ENCODE data around the gene PPFIBP1.
"Not testable (repeated sequence)": the region's sequence is repeated elsewhere in the genome, so short reads cannot be mapped to it uniquely, and the experiment has no call there.

Gene PPFIBP1

DNA sequence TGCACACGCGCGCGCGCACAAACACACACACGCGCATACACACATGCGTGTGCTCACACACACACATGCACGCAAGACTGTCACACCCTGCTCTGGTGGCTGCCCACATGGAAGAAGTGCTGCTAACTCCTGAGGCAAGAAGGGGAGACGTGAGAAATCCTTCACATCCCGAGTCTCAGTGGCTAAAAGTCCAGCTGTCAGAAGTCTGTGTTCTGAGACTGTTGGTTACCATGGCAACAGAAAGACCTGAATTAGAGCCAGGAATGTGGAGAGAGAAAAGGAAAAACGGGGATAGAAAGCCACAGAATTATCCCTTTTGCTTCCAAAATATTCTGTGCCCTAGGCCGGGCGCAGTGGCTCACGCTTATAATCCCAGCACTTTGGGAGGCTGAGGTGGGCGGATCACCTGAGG, 71.2 kb downstream of the PPFIBP1 start:
- peak; percentile 79 for DNase-seq (ENCODE audit: extremely low read depth, low read depth)

DNA sequence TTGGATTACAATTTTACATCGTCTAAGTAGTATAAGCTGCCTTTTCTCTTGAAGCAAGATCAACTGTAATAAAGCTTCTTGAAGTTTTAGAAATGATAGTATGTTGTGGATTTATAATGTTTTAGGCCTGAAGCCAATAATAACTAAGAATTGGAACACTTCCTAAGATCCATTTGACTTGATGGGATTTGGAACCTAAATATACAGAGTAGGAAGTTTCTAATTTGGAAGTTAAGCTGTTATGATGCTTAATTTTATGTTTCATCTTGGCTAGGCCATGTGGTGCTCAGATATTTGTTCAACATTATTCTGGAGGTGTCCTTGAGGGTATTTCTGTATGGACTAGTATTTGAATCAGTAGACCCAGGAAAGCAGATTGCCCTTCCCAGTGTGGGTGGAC, 74.9 kb downstream of the PPFIBP1 start:
- not testable (repeated sequence) for DNase-seq (ENCODE audit: extremely low read depth, low read depth)

More for the DNA sequence above, 71.2 kb downstream of the PPFIBP1 start:
- TF ChIP-seq, protein P1, sequence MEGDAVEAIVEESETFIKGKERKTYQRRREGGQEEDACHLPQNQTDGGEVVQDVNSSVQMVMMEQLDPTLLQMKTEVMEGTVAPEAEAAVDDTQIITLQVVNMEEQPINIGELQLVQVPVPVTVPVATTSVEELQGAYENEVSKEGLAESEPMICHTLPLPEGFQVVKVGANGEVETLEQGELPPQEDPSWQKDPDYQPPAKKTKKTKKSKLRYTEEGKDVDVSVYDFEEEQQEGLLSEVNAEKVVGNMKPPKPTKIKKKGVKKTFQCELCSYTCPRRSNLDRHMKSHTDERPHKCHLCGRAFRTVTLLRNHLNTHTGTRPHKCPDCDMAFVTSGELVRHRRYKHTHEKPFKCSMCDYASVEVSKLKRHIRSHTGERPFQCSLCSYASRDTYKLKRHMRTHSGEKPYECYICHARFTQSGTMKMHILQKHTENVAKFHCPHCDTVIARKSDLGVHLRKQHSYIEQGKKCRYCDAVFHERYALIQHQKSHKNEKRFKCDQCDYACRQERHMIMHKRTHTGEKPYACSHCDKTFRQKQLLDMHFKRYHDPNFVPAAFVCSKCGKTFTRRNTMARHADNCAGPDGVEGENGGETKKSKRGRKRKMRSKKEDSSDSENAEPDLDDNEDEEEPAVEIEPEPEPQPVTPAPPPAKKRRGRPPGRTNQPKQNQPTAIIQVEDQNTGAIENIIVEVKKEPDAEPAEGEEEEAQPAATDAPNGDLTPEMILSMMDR (IDR thresholded peaks at IDR 0.05; ENCODE audit: low read depth, low read length) = no peak

DNA sequence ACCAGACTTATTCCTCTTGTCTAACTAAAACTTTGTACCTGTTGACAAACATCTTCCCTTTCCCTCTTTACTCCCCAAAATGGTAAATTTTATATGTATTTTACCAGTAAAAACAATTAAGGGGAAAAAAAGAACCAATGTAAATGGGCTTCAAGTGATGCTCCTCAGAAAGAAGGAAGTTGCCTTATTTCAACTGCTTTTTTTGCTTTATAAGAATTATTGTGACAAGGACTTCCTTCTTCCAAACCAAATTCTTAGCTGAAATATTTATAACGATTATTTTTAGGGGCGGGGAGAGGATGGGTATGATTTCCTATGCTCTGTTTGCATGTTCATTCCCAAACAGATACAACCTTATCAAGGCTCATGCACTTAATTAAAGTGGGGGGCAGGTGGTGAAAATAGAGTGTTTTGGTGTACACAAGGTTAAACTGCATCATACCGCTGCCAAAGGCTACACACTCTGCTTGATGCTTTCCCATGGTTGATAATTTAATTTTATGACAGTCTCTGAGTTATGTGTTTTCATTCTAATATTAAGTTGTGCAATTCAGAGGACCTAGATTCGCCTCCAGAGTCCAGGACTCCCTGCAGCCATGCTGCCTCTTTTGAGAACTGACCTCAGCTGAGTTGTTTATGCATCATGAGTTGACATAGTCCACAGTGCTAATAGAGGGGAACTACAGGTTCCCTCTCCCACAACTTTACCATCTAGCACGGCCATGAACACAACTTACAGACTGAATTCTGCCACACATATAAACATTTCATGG, 77.2 kb downstream of the PPFIBP1 start:
- not testable (repeated sequence) for DNase-seq (ENCODE audit: extremely low read depth, low read depth)

DNA sequence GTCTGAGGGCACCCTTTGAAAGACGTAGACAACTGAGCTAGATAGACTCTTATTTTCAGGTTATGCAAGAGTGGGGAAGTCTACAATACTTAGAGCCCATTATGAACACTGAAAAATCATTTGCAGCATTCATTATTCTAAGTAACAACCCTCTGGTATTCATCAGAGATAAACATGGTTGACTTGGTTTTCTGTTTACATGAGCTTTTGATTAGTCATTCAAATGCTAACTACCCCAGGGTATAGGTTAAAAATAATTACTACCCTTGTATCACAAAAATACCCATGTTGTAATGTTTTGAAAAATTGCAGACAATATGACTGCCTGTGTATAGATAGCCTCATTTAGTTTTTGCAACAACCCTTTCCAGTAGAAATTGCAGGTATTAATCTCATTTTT, 78.5 kb downstream of the PPFIBP1 start:
- TF ChIP-seq, protein P1 (IDR thresholded peaks at IDR 0.05; ENCODE audit: low read depth, low read length) = no peak

DNA sequence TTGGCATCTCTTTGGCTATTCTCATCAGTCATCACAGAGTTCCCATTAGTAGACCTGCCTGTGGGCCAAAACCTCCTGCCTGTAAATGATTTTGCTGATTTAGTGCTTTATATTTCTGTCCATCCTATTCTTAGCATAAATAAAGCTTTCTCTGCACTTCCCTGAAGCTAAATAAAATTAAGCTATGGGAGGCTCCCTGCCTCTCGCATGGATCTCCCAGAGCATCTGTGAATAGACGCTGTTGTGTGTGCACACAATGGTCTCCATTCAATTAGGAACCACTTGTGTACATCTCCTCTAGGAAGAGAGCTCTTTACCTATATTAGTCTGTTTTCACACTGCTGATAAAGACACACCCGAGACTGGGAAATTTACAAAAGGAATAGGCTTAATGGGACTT, 80.4 kb downstream of the PPFIBP1 start:
- TF ChIP-seq, protein P1 (IDR thresholded peaks at IDR 0.05; ENCODE audit: low read depth, low read length) = no peak
- no peak for DNase-seq (ENCODE audit: extremely low read depth, low read depth)

More for the DNA sequence above, 78.5 kb downstream of the PPFIBP1 start:
- peak; percentile 68 for DNase-seq (ENCODE audit: extremely low read depth, low read depth)

DNA sequence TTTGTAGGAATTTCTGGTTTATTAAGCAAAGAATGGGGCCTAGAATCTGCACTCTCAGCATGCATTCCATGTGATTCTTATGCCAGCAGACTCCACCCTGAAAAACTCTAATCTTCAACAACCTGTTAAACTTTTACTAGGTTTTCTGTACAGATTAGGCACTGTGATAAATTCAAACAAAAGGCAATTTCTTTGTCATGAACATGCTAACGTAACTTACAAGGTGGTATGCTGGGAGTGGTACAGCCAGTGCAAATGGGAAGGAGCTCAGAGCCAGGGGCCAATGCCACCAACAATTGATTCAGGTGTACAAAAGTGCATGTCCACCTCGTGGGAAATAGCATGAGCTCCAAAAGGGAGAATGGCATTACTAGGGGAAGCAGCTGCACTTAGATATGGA, 83.0 kb downstream of the PPFIBP1 start:
- TF ChIP-seq, protein P1 (IDR thresholded peaks at IDR 0.05; ENCODE audit: low read depth, low read length) = no peak
- no peak for DNase-seq (ENCODE audit: extremely low read depth, low read depth)

DNA sequence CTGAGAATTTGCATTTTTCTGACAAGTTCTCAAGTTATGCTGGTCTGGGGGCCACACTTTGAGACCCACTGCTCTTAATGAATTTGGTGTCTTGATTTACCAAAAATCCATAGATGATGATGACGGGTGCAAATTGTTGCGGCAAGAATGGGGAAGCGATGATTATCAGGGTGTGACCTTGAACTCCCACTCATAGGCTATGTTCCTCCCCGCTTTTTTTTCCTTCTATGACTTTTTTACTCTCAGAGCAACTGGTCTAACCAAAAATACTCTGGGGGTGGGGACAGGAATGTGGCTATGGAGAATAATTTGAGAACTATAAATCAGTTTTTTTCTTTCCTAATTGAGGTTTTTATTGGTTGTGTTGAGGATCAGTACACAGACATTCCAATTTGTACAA, 83.6 kb downstream of the PPFIBP1 start:
- DNase-seq (ENCODE audit: extremely low read depth, low read depth) = no peak
- TF ChIP-seq, protein P1 (IDR thresholded peaks at IDR 0.05; ENCODE audit: low read depth, low read length) = no peak

DNA sequence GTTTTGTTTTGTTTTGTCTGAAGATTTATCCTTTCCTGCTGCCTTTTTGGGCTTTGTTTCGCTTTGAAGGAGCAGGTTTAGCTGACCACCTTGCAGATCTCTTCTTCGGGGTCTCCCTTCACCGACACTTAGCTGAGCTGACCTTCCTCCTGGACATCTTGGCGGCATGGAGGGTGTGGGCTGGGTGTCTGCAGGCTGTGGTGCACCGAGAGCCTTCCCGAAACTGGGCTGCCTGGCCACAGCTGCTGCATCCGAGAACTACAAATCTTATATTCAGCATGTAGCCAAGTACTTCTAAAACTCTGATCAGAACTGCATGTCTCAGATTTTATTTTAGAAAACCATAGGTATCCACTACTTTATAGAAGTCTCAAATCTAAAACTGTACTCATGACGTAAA, 84.9 kb downstream of the PPFIBP1 start:
- TF ChIP-seq, protein P1 (IDR thresholded peaks at IDR 0.05; ENCODE audit: low read depth, low read length) = no peak
- DNase-seq (ENCODE audit: extremely low read depth, low read depth) = no peak
